Measurements from ENCODE around the gene SOX6.
"Not testable (repeated sequence)": the region's sequence is repeated elsewhere in the genome, so short reads cannot be mapped to it uniquely, and the experiment has no call there.

Gene SOX6

DNA sequence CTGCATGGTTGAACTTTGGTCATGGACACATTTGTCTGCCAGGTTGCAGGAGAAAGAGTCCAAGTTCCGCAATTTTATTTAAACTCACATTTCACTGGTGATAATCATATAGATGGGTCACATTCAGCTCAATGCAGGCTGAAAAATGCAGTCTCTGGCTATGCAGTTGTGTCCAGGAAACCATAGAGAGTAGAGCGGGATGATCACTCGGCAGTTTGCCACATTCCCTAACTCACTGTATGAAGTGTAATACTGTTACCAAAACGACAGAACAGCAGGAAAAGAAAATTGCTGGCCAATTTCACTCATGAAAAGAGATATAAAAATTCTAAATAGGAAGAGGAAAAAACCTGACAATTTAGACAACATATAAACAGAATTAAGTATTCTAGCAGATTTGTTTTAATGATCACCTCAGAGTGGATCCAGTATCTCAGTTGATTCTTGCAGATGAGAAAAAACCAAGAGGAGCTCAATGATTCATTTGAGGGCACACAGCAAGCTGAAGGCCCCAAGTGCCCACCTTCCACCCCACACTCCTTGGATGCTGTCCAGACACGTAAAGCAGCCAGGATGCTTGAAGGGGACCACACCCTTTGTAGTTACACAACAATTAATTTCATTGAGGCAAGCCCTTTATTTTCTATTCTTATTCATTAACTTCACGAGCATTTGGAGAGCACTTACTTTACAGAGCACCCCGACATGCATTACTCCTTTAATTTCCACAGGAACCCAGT is 422.3 kb downstream of the SOX6 start:
- H3K9me3 ChIP-seq (ENCODE audit: control insufficient read depth in 2 of 2, low read length in 2 of 2): peaks cover 0 to 4% of the 10 kb centered on the region in 2 donors
- H3K4me3 ChIP-seq (ENCODE audit: low read length in 2 of 2): no peak overlapping the region
- no peak overlapping the region for H3K27ac ChIP-seq (ENCODE audit: low read length)
- H3K27me3 ChIP-seq (ENCODE audit: control insufficient read depth in 1 of 2, insufficient read depth in 2 of 2, low read length in 2 of 2): no peaks in the 10 kb centered on the region
- peaks cover 10% of the 10 kb centered on the region for H3K4me1 ChIP-seq (ENCODE audit: control insufficient read depth, insufficient read depth, low read length)
- H3K36me3 ChIP-seq (ENCODE audit: control insufficient read depth in 2 of 2, insufficient read depth in 2 of 2, low read length in 2 of 2): no peaks in the 10 kb centered on the region
- no peak overlapping the region for H3K9ac ChIP-seq (ENCODE audit: low read length in 2 of 2)

DNA sequence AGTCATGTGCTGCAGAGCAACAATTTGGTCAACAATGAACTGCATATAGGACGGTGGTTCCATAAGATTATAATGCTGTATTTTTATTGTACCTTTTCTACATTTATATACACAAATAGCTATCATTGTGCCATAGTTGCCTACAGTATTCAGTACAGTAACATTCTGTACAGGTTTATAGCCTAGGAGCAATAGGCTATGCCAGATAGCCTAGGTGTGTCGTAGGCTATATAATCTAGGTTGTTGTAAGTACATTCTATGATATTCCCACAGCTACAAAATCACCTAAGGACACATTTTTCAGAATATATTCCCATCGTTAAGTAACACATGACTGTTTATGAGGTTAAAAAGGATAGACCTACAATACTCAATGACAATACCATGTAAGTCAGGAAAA is 423.9 kb downstream of the SOX6 start:
- Histone ChIP-seq H3K27me3 (ENCODE audit: control insufficient read depth in 1 of 2, insufficient read depth in 2 of 2, low read length in 2 of 2) (no peaks in the 10 kb centered on the region), H3K27ac (ENCODE audit: low read length) (no peak overlapping the region), H3K4me1 (ENCODE audit: control insufficient read depth, insufficient read depth, low read length) (peaks cover 5% of the 10 kb centered on the region), H3K9ac (ENCODE audit: low read length in 2 of 2) (no peak overlapping the region), H3K36me3 (ENCODE audit: control insufficient read depth in 2 of 2, insufficient read depth in 2 of 2, low read length in 2 of 2) (no peaks in the 10 kb centered on the region), H3K9me3 (ENCODE audit: control insufficient read depth in 2 of 2, low read length in 2 of 2) (peaks cover 0 to 4% of the 10 kb centered on the region in 2 donors), H3K4me3 (ENCODE audit: low read length in 2 of 2) (no peak overlapping the region)

GRCh38 chr11:15931497-15931896 is 424.8 kb downstream of the SOX6 start:
- H3K27ac ChIP-seq (ENCODE audit: low read length): no peak overlapping the region
- peaks cover 0 to 4% of the 10 kb centered on the region in 2 donors for H3K9me3 ChIP-seq (ENCODE audit: control insufficient read depth in 2 of 2, low read length in 2 of 2)
- H3K9ac ChIP-seq (ENCODE audit: low read length in 2 of 2): no peak overlapping the region
- no peaks in the 10 kb centered on the region for H3K27me3 ChIP-seq (ENCODE audit: control insufficient read depth in 1 of 2, insufficient read depth in 2 of 2, low read length in 2 of 2)
- H3K4me3 ChIP-seq (ENCODE audit: low read length in 2 of 2): no peak overlapping the region
- no peaks in the 10 kb centered on the region for H3K4me1 ChIP-seq (ENCODE audit: control insufficient read depth, insufficient read depth, low read length)
- no peaks in the 10 kb centered on the region for H3K36me3 ChIP-seq (ENCODE audit: control insufficient read depth in 2 of 2, insufficient read depth in 2 of 2, low read length in 2 of 2)

- H3K36me3 ChIP-seq (ENCODE audit: control insufficient read depth in 2 of 2, insufficient read depth in 2 of 2, low read length in 2 of 2): no peaks in the 10 kb centered on the region
- H3K9me3 ChIP-seq (ENCODE audit: control insufficient read depth in 2 of 2, low read length in 2 of 2): peaks cover 0 to 4% of the 10 kb centered on the region in 2 donors
- no peak overlapping the region for H3K9ac ChIP-seq (ENCODE audit: low read length in 2 of 2)
- no peak overlapping the region for H3K4me3 ChIP-seq (ENCODE audit: low read length in 2 of 2)
- no peaks in the 10 kb centered on the region for H3K27me3 ChIP-seq (ENCODE audit: control insufficient read depth in 1 of 2, insufficient read depth in 2 of 2, low read length in 2 of 2)
- H3K4me1 ChIP-seq (ENCODE audit: control insufficient read depth, insufficient read depth, low read length): no peaks in the 10 kb centered on the region
- H3K27ac ChIP-seq (ENCODE audit: low read length): no peak overlapping the region
These were observed 425.8 kb downstream of the SOX6 start for GRCh38 chr11:15930442-15931025.

- Histone ChIP-seq H3K9me3 (ENCODE audit: control insufficient read depth in 2 of 2, low read length in 2 of 2) (peaks cover 0 to 4% of the 10 kb centered on the region in 2 donors), H3K4me1 (ENCODE audit: control insufficient read depth, insufficient read depth, low read length) (no peaks in the 10 kb centered on the region), H3K27ac (ENCODE audit: low read length) (no peak overlapping the region), H3K36me3 (ENCODE audit: control insufficient read depth in 2 of 2, insufficient read depth in 2 of 2, low read length in 2 of 2) (no peaks in the 10 kb centered on the region), H3K4me3 (ENCODE audit: low read length in 2 of 2) (no peak overlapping the region), H3K9ac (ENCODE audit: low read length in 2 of 2) (no peak overlapping the region), H3K27me3 (ENCODE audit: control insufficient read depth in 1 of 2, insufficient read depth in 2 of 2, low read length in 2 of 2) (no peaks in the 10 kb centered on the region)
These were observed 426.9 kb downstream of the SOX6 start for GRCh38 chr11:15929371-15929901.

DNA sequence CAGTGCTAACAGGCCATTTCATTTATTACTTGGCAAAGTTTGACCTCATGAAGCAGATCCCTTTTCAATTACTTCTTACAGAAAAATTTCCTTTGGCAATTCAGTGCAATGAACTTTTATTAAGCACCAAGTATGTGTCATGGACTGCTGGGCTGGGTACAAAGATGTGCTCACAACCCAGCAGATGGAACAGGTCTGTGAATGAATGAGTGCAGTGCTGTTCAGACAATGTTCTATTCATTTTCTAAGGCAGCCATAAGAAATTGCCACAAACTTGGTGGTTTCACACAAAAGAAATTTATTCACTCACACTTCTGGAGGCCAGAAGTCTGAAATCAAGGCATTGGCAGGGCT is 428.5 kb downstream of the SOX6 start:
- H3K36me3 ChIP-seq (ENCODE audit: control insufficient read depth in 2 of 2, insufficient read depth in 2 of 2, low read length in 2 of 2): no peaks in the 10 kb centered on the region
- peaks cover 0 to 4% of the 10 kb centered on the region in 2 donors for H3K9me3 ChIP-seq (ENCODE audit: control insufficient read depth in 2 of 2, low read length in 2 of 2)
- no peaks in the 10 kb centered on the region for H3K27me3 ChIP-seq (ENCODE audit: control insufficient read depth in 1 of 2, insufficient read depth in 2 of 2, low read length in 2 of 2)
- H3K4me3 ChIP-seq (ENCODE audit: low read length in 2 of 2): no peak overlapping the region
- H3K27ac ChIP-seq (ENCODE audit: low read length): no peak overlapping the region
- H3K9ac ChIP-seq (ENCODE audit: low read length in 2 of 2): no peak overlapping the region
- no peaks in the 10 kb centered on the region for H3K4me1 ChIP-seq (ENCODE audit: control insufficient read depth, insufficient read depth, low read length)

DNA sequence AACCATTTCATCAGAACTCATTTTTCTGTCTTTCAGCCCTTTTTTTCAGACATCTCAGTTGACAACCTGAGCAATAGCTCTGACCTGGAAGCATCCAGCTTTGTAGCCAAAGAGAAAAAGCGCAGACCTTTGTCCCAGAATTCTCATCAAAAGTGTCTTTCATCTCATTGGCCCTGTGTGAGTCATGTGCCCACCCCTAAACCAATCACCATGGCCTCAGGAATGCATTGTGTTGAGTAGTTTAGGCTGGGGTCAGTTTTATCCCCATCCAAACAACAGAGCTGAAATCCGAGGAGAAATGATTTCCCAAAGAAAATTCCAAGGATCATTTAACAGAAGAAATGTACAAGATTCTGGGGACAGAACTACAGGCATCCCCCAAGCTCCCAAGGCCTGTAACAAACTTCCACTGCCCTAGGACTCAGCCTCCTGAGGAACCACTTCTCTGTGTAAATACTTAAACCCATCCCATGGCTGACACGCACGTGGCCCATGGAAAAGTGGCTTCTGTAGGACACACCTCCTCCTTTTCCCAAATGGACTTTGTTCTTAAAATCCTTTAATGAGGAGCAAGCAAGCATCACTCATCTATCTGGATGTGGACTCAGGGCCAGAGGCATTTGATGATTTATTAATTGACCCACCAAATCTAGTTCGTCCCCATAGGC is 429.0 kb downstream of the SOX6 start:
- H3K4me1 ChIP-seq (ENCODE audit: control insufficient read depth, insufficient read depth, low read length): no peaks in the 10 kb centered on the region
- no peak overlapping the region for H3K27ac ChIP-seq (ENCODE audit: low read length)
- H3K4me3 ChIP-seq (ENCODE audit: low read length in 2 of 2): no peak overlapping the region
- no peaks in the 10 kb centered on the region for H3K36me3 ChIP-seq (ENCODE audit: control insufficient read depth in 2 of 2, insufficient read depth in 2 of 2, low read length in 2 of 2)
- no peaks in the 10 kb centered on the region for H3K27me3 ChIP-seq (ENCODE audit: control insufficient read depth in 1 of 2, insufficient read depth in 2 of 2, low read length in 2 of 2)
- no peak overlapping the region for H3K9ac ChIP-seq (ENCODE audit: low read length in 2 of 2)
- peaks cover 0 to 4% of the 10 kb centered on the region in 2 donors for H3K9me3 ChIP-seq (ENCODE audit: control insufficient read depth in 2 of 2, low read length in 2 of 2)

GRCh38 chr11:15926071-15926470 is 430.3 kb downstream of the SOX6 start:
- no peak overlapping the region for H3K9ac ChIP-seq (ENCODE audit: low read length in 2 of 2)
- peaks cover 0 to 4% of the 10 kb centered on the region in 2 donors for H3K9me3 ChIP-seq (ENCODE audit: control insufficient read depth in 2 of 2, low read length in 2 of 2)
- no peaks in the 10 kb centered on the region for H3K27me3 ChIP-seq (ENCODE audit: control insufficient read depth in 1 of 2, insufficient read depth in 2 of 2, low read length in 2 of 2)
- no peaks in the 10 kb centered on the region for H3K4me1 ChIP-seq (ENCODE audit: control insufficient read depth, insufficient read depth, low read length)
- no peaks in the 10 kb centered on the region for H3K36me3 ChIP-seq (ENCODE audit: control insufficient read depth in 2 of 2, insufficient read depth in 2 of 2, low read length in 2 of 2)
- no peak overlapping the region for H3K4me3 ChIP-seq (ENCODE audit: low read length in 2 of 2)
- H3K27ac ChIP-seq (ENCODE audit: low read length): no peak overlapping the region

- Histone ChIP-seq H3K4me1 (ENCODE audit: control insufficient read depth, insufficient read depth, low read length) (no peaks in the 10 kb centered on the region), H3K4me3 (ENCODE audit: low read length in 2 of 2) (no peak overlapping the region), H3K27ac (ENCODE audit: low read length) (no peak overlapping the region), H3K9me3 (ENCODE audit: control insufficient read depth in 2 of 2, low read length in 2 of 2) (no peaks in the 10 kb centered on the region), H3K27me3 (ENCODE audit: control insufficient read depth in 1 of 2, insufficient read depth in 2 of 2, low read length in 2 of 2) (no peaks in the 10 kb centered on the region), H3K36me3 (ENCODE audit: control insufficient read depth in 2 of 2, insufficient read depth in 2 of 2, low read length in 2 of 2) (no peaks in the 10 kb centered on the region), H3K9ac (ENCODE audit: low read length in 2 of 2) (no peak overlapping the region)
These were observed 433.2 kb downstream of the SOX6 start for GRCh38 chr11:15923183-15923582.

DNA sequence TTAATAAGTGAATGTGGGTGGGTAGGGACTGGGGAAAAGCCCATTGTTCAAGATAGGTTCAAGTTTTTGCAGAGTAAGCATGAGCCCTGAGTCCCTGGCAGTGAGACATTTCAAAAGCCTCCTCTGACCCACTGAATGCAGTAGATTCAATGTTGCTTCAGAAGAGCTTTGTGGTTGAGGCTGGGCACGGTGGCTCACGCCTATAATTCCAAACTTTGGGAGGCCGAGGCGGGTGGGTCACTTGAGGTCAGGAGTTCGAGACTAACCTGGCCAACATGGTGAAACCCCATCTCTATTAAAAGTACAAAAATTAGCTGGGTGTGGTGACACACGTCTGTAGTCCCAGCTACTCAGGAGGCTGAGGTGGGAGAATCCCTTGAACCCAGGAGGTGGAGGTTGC is 433.6 kb downstream of the SOX6 start:
- not testable (repeated sequence) for H3K27me3 ChIP-seq (ENCODE audit: control insufficient read depth in 1 of 2, insufficient read depth in 2 of 2, low read length in 2 of 2); H3K4me1 ChIP-seq (ENCODE audit: control insufficient read depth, insufficient read depth, low read length); H3K36me3 ChIP-seq (ENCODE audit: control insufficient read depth in 2 of 2, insufficient read depth in 2 of 2, low read length in 2 of 2); H3K9me3 ChIP-seq (ENCODE audit: control insufficient read depth in 2 of 2, low read length in 2 of 2); H3K4me3 ChIP-seq (ENCODE audit: low read length in 2 of 2); H3K27ac ChIP-seq (ENCODE audit: low read length); H3K9ac ChIP-seq (ENCODE audit: low read length in 2 of 2)
